Gastroesophageal sphincter (tissue), 4 donors: Measurements from ENCODE around the gene IFNA7. TPM values are rescaled to one million over a fixed set of nuclear protein-coding genes. Genes with fewer than 3 reads are reported as not detected.
A peak's percentile ranks its signal among the peaks of the same experiment; 100 is the strongest.
"Not testable (repeated sequence)": the region's sequence is repeated elsewhere in the genome, so short reads cannot be mapped to it uniquely, and the experiment has no call there.

Experiments used
- ATAC-seq: fragments of 150-250 bp; one replicate; pipeline ENCODE4 v1.9.1; 2016; ENCODE audit warnings: mild to moderate bottlenecking, moderate library complexity
- H3K27ac ChIP-seq, 4 donors: fragments of 200-600 bp; sonication (generic) in 3 of 4; 1 replicate in 3 of 4; 2 replicates in 1 of 4; pipeline ENCODE4 v1.5.1; 2016 to 2019
- H3K27me3 ChIP-seq: fragments of 200-600 bp; sonication (generic); one replicate; pipeline ENCODE4 v1.5.1; 2019
- H3K36me3 ChIP-seq, 2 donors: fragments of 200-600 bp; sonication (generic); one replicate each; pipeline ENCODE4 v1.5.1; 2019; ENCODE audit warnings: control low read depth in 1 of 2
- H3K4me1 ChIP-seq, 3 donors: fragments of 200-600 bp; sonication (generic); 1 replicate in 2 of 3; 2 replicates in 1 of 3; pipeline ENCODE4 v1.5.1; 2016 to 2019; ENCODE audit warnings: control low read depth in 2 of 3
- H3K4me3 ChIP-seq, 2 donors: fragments of 200-600 bp; sonication (generic); one replicate each; pipeline ENCODE4 v1.5.1; 2019; ENCODE audit warnings: mild to moderate bottlenecking in 1 of 2, moderate library complexity in 1 of 2
- H3K9me3 ChIP-seq, 3 donors: fragments of 200-600 bp; sonication (generic); one replicate each; pipeline ENCODE4 v1.5.1; 2017 to 2019; ENCODE audit warnings: control low read depth in 2 of 3
- EP300 ChIP-seq: sonication (generic); formaldehyde crosslinking; IDR thresholded peaks from one replicate; pipeline ENCODE4 v1.6.1; 2017; ENCODE audit warnings: antibody characterized with exemption, mild to moderate bottlenecking
- POLR2A ChIP-seq, 2 donors: fragments of 450-650 bp; IDR thresholded peaks; one replicate each; pipeline ENCODE4 v1.6.1; 2017; ENCODE audit warnings: antibody characterized with exemption in 2 of 2, mild to moderate bottlenecking in 2 of 2, moderate library complexity in 1 of 2
- POLR2AphosphoS5 ChIP-seq: sonication (generic); formaldehyde crosslinking; IDR thresholded peaks from one replicate; pipeline ENCODE4 v1.6.1; 2017; ENCODE audit warnings: antibody characterized with exemption
- WGBS, 2 donors: methylation state at CpG; one replicate each; pipeline ENCODE4 v1.1.5; 2018; ENCODE audit warnings: low coverage in 1 of 2; 5-methylcytosine and 5-hydroxymethylcytosine counted together
- total RNA-seq, 4 donors: library from RNA; depleted of rRNA; stranded (reverse); fragments of >200 nt; gene quantifications; one replicate each; pipeline ENCODE4 v1.1.0, GENCODE V29; 2016
- TF ChIP-seq, protein P1 (sequence below), 4 experiments: fragments of 200-600 bp in 2 of 4; fragments of 450-650 bp in 2 of 4; sonication (generic) in 1 of 4; IDR thresholded peaks; one replicate each; pipeline ENCODE4 v1.5.1; 2017 to 2019; ENCODE audit warnings: antibody characterized with exemption in 4 of 4, mild to moderate bottlenecking in 2 of 4, moderate library complexity in 2 of 4

IFNA7 gene
- total RNA-seq, 4 donors from 2014 or later, result not detected

DNA sequence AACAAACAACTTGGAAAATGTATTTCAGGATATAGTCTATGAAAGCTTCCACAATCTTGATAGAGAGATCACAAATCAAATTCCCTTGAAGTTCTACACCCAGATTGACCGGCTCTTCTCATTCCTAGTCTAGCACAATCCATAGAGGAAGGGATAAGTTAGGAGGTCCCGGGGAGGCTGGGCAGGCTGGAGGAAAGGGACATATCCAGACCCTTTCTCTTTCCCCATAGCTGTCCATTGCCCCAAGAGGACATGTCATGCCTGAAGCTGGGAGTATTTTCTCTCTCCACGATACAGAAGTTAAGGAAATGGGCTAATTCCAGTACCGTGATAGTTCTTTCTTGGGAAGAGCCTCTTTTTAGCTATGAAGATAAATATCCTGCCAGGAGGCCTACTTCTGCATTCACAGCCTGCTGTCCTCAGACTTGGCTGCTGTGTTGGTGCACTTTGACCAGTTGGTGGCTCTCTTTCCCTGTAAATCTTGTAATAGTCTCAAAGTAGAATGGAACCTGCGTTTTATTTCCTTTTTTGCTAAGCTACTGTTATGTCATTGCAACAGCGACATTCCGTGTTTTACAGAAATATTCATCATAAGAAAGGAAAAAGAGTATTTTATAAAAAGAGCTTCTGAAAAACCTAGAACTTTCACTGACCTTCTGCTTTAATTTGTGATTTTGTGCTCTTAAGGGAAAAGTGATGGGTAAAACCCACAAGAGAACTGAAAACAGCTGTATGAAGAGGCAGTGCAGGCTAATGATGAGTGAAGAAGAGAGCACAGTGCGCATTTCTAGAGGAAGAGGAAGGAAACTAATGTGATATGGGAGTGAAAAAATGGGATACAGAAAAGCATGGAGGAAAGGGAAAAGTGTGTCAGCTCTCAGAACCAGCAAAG is 33.7 kb upstream of the IFNA7 start:
- not testable (repeated sequence) for H3K36me3 ChIP-seq, H3K4me1 ChIP-seq, ATAC-seq, H3K4me3 ChIP-seq, H3K27ac ChIP-seq, H3K9me3 ChIP-seq, H3K27me3 ChIP-seq
- TF ChIP-seq, protein P1, sequence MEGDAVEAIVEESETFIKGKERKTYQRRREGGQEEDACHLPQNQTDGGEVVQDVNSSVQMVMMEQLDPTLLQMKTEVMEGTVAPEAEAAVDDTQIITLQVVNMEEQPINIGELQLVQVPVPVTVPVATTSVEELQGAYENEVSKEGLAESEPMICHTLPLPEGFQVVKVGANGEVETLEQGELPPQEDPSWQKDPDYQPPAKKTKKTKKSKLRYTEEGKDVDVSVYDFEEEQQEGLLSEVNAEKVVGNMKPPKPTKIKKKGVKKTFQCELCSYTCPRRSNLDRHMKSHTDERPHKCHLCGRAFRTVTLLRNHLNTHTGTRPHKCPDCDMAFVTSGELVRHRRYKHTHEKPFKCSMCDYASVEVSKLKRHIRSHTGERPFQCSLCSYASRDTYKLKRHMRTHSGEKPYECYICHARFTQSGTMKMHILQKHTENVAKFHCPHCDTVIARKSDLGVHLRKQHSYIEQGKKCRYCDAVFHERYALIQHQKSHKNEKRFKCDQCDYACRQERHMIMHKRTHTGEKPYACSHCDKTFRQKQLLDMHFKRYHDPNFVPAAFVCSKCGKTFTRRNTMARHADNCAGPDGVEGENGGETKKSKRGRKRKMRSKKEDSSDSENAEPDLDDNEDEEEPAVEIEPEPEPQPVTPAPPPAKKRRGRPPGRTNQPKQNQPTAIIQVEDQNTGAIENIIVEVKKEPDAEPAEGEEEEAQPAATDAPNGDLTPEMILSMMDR (IDR thresholded peaks at IDR 0.05), result peak in 3 of 4 experiments; percentile 26 to 52 (median 31)
- WGBS, 2 donors, result 30 to 34% methylated on average over 8 of the region's 8 CpGs

DNA sequence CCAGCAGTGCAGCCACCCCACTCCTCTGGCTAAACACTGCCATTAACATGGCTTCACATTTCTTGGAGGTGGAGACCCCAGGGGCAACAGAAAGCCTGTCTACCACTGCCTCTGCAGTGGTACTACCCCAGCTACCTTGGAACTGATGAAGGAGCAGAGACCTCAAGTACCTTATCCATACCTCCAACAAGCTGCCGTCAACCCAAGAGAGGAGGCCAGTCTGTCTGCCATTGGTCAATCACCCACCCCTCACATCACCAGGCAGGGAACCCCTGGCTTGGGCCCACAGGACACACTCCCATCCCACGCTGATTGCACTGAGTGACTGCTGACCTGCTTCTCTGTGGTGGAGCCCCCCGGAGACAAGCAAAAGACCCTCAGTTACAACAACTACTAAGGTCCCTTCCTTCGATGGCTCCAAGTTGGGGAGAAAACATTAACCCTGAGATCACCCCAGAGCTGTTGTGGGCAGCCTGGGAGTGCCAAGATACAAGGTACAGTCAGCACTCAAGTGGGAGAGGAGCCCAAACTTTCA is 32.2 kb upstream of the IFNA7 start:
- Histone ChIP-seq H3K9me3 (no peaks in the 10 kb centered on the region), H3K27ac (no peak overlapping the region), H3K4me1 (no peaks in the 10 kb centered on the region), H3K36me3 (no peaks in the 10 kb centered on the region), H3K27me3 (no peaks in the 10 kb centered on the region), H3K4me3 (no peak overlapping the region)
- no CpG with 5 or more reads among the region's 4 CpGs for WGBS, 2 donors
- ATAC-seq, result no peak
- TF ChIP-seq POLR2A (IDR thresholded peaks at IDR 0.05) (no peak), EP300 (no peak)
- TF ChIP-seq, protein P1 (IDR thresholded peaks at IDR 0.05), result no peak

DNA sequence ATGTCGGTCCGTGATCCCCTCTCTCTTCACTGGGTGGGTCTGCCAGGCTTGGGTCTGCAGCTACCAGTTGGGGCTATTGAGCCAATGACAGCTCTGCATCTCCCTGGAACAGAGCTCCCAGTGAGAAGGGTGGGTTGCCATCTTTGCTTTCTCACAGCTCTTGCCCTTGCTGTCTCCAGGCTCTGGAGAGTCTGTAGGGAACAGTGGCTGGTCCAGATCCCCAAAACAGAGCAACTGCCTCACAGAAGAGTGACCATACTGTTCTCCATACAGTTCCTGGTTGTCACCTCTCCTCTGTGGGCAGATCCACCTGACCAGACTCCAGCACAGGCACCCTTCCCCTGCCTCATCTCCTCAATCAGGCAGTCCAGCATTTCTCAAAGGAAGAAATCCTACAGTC is 31.3 kb upstream of the IFNA7 start:
- H3K4me1 ChIP-seq, result no peaks in the 10 kb centered on the region
- no peak for TF ChIP-seq EP300
- TF ChIP-seq POLR2A (IDR thresholded peaks at IDR 0.05), result no peak
- TF ChIP-seq, protein P1 (IDR thresholded peaks at IDR 0.05), result no peak
- no peak for TF ChIP-seq POLR2AphosphoS5
- ATAC-seq, result peak; percentile 7
- H3K36me3 ChIP-seq, result no peaks in the 10 kb centered on the region
- H3K27me3 ChIP-seq, result no peaks in the 10 kb centered on the region
- H3K4me3 ChIP-seq, result no peak overlapping the region
- no peaks in the 10 kb centered on the region for H3K9me3 ChIP-seq
- H3K27ac ChIP-seq, result no peak overlapping the region
- WGBS, 2 donors, result 86 to 100% methylated on average over 1 to 2 of the region's 2 CpGs

DNA sequence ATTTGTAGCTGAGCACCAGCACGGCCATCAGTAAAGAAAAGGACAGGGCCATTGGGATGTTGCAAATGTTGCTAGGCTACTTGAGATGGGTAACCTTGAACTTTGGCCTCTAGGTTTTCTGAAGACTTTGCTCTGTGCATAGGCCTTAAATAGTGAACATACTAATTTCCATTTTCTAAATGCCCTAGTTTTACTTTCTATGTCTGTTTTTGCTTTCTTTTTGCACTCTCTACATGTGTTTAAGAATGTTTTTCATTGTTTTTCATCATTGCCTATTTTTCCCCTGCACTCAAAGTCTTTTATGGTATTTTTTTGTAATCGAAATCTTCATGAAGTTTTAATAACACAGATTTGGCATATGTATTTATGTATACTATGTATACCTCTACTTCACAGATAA is 26.1 kb upstream of the IFNA7 start, which contains the start of gene IFNA17:
TSS of gene IFNA17 (minus strand) at position 101 of the 400 bp plus-strand sequence. CDS start at position 52, 49 bp downstream.
- ATAC-seq, result no peak
- Histone ChIP-seq H3K36me3 (no peaks in the 10 kb centered on the region), H3K4me1 (no peaks in the 10 kb centered on the region), H3K27ac (no peak within 1 kb of the TSS), H3K9me3 (no peaks in the 10 kb centered on the region), H3K27me3 (no peaks in the 10 kb centered on the region), H3K4me3 (no peak within 1 kb of the TSS)
- TF ChIP-seq POLR2AphosphoS5, result no peak
- TF ChIP-seq EP300, result no peak
- no peak for TF ChIP-seq POLR2A (IDR thresholded peaks at IDR 0.05)
- TF ChIP-seq, protein P1 (IDR thresholded peaks at IDR 0.05), result no peak
- 56 to 65% methylated on average over 2 of the region's 2 CpGs for WGBS, 2 donors

DNA sequence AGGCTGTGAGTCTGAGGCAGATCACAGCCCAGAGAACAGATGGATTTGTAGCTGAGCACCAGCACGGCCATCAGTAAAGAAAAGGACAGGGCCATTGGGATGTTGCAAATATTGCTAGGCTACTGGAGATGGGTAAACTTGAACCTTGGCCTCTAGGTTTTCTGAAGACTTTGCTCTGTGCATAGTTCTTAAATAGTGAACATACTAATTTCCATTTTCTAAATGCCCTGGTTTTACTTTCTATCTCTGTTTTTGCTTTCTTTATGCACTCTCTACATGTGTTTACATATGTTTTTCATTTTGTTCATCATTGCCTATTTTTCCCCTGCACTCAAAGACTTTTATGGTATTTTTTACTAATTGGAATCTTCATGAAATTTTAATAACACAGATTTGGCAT is 15.2 kb upstream of the IFNA7 start, which contains the start of gene IFNA16:
TSS of gene IFNA16 (minus strand) at position 101 of the 400 bp plus-strand sequence. CDS start at position 95, 6 bp downstream.
- not testable (repeated sequence) for H3K4me3 ChIP-seq, H3K27ac ChIP-seq, ATAC-seq, H3K4me1 ChIP-seq, H3K27me3 ChIP-seq, H3K9me3 ChIP-seq, H3K36me3 ChIP-seq
- WGBS, 2 donors, result 100% methylated on average over 1 of the region's 1 CpG
